IPS-NIHi11 (cell line): ENCODE data around the gene HAUS1.
"Not testable (repeated sequence)": the region's sequence is repeated elsewhere in the genome, so short reads cannot be mapped to it uniquely, and the experiment has no call there.

Source experiments
- DNase-seq: peaks from one replicate; pipeline ENCODE4 v3.0.0; 2012; ENCODE audit warnings: mixed read lengths, low spot score

The HAUS1 gene

DNA sequence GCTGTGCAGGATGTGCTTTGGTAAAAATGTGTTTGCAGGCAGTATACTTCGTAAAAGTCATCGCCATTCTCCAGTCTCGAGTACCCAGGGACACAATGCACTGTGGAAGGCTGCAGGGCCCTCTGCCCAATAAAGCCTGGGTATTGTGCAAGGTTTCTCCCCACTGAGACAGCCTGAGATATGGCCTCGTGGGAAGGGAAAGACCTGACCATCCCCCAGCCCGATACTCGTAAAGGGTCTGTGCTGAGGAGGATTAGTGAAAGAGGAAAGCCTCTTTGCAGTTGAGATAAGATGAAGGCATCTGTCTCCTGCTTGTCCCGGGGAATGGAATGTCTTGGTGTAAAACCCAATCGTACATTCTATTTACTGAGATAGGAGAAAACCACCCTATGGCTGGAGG is 15.7 kb upstream of the HAUS1 start:
- DNase-seq, result not testable (repeated sequence)

DNA sequence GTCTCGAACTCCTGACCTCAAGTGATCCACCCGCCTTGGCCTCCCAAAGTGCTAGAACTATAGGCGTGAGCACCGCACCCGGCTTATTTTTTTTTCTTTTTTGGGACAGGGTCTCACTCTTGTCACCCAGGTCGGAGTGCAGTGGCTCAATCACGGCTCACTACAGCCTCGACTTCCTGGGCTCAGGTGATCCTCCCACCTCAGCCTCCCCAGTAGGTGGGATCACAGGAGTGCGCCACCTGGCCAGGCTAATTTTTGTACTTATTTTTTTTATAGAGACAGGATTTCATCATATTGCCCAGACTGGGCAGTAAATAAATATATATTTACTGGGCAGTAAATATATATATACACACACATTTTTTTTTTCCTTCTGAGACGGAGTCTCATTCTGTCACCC is 8.7 kb upstream of the HAUS1 start:
- DNase-seq, result no peak

DNA sequence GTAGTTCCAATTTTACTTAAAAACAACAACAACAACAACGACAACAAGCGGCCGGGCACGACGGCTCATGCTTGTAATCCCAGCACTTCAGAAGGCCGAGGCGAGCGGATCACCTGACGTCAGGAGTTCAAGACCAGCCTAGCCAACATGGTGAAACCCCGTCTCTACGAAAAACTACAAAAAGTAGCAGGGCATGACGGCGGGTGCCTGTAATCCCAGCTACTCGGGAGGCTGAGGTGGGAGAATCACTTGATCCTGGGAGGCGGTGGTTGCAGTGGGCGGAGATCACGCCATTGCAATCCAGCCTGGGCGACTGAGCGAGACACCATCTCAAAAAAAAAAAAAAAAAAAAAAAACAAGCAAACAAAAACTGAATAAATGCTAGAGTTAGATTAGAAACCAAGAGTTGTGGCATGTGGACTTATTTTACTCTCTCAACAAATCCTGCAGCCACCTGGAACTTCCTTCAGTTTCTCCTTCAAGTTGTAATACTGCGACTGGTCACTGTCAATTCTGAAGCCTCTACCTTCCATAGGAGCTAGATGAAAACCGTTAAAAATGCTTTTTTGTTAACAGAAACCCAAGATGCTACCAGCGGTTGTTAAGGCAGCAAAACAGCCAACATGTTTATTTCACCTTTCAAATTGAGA is 7.4 kb upstream of the HAUS1 start:
- DNase-seq, result no peak

- DNase-seq, result no peak
Measured at GRCh38 chr18:46097431-46097800, 6.8 kb upstream of the HAUS1 start.

DNA sequence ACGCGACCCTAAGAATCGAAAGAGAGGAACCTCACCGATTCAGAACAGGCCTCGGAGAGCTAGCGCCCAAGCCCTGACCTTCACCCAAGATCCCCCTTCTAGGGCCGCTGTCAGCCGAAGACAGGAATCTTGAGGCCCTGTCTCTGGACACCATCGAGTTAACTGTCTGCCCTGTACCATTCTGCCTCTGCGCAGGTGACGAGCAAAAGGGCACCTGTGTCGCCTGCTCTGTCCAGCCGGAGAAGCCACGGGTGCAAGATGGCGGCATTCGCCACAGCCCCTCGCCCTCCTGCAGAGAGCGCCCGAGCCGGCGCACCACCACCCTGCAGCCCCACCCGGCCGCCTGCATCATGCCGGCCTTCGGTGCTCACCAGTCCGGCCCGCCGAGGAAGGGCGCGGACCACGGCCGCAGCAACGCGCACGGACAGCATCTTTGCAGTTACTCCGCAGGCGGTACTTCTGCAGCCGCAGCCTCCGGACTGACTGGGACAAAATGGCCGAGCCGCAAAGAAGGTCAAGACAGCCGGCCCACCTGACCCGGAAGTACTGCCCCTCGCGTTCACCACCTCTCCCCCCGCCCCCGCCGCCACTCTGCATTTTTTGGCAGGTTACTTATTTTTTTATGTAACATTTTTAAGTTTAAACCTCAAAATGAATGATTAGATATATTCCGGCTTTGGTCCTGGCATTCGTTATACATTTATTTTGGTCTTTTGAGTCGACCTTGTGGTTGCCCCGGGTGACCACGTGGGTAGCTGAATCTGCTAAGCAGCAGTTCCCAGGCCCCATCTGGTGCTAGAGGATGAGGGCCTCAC is 6.2 kb upstream of the HAUS1 start, which contains the start of gene ATP5F1A:
Gene ATP5F1A, minus strand, starts transcription at position 496 of the 815 bp plus-strand sequence. Its CDS starts 65 bp downstream, at position 431.
- DNase-seq, result peak; percentile 88

DNA sequence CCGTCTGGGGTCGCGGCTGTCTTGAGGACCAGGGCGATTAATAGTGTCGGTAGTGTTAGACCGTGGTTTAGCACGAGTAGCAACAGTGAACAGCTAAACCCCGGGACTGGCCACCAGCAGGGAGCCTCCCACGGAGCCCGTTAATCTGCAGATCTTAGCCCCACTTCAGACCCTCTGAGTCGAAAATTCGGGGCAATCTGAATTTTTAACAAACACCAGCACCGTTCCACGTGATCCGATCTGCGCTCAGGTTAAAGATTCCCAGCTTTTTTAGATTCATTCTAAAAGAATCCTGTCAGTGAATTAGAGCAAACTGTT is 5.6 kb upstream of the HAUS1 start:
- DNase-seq, result no peak

DNA sequence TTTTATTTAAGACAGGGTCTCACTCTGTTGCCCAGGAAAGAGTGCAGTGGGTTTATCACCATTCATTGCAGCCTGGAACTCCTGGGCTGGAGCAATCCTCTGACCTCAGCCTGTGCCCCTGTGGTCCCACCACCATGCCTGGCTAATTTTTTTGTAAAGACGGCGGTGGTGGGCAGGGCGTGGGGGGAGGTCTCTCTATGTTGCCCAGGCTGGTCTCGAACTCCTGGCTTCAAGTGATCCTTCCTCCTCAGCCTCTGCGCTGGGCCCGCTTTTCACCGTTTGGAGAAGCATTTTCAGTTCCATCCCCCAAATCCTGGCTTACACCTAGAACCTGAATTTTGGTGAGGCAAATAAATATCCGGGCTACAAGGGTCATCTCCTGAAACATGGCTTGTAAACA is 4.7 kb upstream of the HAUS1 start:
- no peak for DNase-seq

DNA sequence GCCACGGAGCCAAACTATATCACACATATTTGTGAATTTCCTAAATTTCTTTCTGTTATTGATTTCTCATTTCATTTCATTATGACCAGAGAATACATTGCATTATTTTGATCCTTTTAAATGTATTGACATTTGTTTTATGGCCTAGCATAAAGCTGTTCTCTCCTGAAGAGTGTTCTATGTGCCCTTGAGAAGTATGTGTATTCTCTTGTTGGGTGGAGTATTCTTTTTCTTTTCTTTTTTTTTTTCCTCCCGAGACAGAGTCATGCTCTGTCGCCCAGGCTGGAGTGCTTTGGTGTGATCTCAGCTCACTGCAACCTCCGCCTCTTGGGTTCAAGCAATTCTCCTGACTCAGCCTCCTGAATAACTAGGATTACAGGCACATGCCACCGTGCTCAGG is 5.2 kb downstream of the HAUS1 start:
- no peak for DNase-seq

- DNase-seq, result no peak
Measured at GRCh38 chr18:46110406-46110805, 6.2 kb downstream of the HAUS1 start.

DNA sequence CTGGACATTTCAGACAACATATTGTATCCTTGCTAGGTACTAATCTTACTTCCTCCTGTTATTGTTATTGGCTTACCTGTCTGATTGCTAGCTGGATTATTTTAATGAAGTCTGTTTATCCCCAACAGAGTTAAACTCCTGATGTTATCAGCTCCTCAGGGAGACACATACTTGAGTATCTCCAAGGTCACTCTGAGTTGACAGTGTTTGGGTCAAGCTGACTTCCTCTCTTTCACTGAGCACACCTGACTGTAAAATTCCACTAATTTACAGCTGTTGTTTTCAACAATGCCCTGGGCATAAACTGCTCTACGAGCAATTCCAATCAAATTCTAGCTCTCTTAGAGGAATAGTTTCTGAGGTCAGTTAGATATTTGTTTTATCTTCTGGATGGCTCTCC is 9.6 kb downstream of the HAUS1 start:
- no peak for DNase-seq

DNA sequence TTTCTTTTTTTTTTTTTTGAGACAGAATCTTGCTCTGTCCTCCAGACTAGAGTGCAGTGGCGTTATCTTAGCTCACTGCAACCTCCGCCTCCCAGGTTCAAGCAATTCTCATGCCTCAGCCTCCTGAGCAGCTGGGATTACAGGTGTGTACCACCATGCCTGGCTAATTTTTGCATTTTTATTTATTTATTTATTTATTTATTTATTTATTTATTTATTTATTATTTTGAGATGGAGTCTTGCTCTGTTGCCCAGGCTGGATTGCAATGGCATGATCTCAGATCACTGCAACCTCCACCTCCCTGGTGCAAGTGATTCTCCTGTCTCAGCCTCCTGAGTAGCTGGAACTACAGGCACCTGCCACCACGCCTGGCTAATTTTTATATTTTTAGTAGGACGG is 22.4 kb downstream of the HAUS1 start:
- not testable (repeated sequence) for DNase-seq

GRCh38 chr18:46130061-46130460 is 25.9 kb downstream of the HAUS1 start:
- DNase-seq, result no peak

DNA sequence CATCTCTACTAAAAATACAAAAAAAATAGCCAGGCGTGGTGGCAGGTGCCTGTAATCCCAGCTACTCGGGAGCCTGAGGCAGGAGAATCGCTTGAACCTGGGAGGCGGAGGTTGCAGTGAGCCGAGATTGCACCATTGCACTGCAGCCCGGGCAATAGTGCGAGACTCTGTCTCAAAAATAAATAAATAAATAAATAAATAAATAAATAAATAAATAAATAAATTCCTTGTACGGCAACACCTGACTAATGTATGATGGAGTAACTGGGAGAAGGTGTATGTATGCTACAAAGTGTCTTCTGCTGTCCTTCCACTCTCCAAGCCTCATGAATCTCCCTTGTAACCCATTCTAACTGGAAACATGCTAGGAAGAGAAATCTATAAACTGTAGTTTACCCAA is 26.4 kb downstream of the HAUS1 start:
- DNase-seq, result not testable (repeated sequence)

- DNase-seq, result no peak
Measured at GRCh38 chr18:46133534-46133933, 29.3 kb downstream of the HAUS1 start.

DNA sequence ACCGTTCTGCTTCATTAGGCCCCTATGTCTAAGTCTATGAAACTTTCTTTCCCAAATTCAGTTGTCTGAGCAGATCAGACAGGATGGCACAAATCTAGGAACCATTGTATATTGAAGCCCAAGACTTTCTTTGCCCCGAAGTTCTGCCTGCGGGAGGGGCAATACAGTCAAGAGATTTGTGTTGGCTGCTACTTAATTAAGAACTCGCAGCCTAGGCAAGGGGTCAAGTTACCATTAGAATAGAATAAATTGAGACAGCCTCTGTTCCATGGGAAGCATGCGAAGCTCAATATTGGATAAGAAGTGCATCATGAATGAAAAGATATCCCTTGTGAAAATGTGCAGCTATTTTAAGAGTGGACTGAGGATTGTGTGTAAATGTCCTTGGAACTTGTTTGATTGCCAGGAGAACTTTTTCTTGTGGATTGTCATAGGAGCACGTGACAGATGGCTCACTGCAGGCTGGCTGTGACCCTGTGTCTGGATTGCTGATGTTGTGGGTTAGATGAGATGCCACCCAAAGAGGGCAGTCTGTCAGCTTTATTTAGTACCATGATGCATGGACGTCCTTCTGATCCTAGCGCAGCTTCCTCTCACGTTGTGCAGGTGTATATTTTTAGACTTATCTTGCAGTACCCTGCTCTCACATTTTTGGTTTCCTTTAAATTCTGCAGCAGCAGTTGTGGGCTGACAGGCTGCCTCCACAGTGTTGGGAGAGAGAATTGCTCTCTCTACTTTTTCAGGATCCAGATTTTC is 30.9 kb downstream of the HAUS1 start:
- no peak for DNase-seq

DNA sequence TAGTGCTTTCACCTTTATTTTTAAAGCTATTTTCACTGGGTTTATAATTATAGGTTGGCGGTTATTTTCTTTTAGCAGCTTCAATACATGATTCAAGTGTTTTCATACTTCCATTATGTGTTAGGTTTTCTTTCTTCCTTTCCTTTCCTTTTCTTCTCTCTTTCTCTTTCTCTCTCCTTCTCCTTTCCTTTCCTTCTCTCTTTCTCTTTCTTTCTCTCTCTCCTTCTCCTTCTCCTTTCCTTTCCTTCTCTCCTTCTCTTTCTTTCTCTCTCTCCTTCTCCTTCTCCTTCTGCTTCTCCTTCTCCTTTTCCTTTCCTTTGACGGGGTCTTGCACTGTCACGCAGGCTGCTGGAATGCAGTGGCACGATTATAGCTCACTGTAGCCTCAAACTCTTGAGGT is 36.0 kb downstream of the HAUS1 start:
- DNase-seq, result no peak

DNA sequence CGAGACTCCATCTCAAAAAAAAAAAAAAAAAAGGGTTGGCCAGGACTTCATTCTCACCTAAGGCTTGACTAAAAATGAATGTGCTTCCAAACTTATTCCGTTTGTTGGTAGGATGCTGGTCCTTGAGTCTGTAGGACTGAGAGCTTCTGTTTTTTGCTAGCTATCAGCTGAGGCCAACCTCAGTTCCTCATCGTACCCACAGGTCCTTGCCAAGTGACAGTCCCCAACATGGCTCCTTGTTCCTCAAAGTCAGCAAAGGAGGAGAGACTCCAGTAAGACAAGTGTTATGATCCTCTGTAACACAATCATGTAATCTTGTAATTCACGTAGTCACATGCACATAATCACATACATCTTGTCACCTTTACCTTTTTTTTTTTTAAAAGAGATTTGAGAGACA is 37.0 kb downstream of the HAUS1 start:
- DNase-seq, result no peak

DNA sequence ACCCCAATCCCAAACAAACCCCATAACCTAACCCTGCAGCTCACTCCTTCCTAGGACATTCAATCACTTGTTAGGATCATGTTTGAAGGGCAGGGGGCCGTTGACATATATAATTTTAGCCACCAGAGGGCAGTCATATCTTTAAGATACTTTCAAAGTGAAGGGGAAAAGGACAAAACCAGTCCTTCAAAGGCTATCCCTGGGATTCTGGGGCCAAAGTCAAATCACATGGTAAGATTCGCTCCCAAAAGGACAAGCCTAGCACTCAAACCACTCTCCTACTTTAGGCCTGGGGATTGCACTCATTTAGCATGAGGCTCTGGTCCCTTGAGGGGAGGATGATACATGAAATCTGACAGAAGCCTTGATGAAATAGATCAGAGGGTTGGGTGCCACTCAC is 44.6 kb downstream of the HAUS1 start:
- peak; percentile 69 for DNase-seq

- no peak for DNase-seq
Measured at GRCh38 chr18:46152436-46152807, 48.2 kb downstream of the HAUS1 start.

GRCh38 chr18:46152808-46153617 is 48.8 kb downstream of the HAUS1 start:
- DNase-seq, result peak; percentile 57

- DNase-seq, result no peak
Measured at GRCh38 chr18:46155641-46156051, 51.5 kb downstream of the HAUS1 start.

GRCh38 chr18:46156124-46156745 is 52.0 kb downstream of the HAUS1 start:
- no peak for DNase-seq
